Left cardiac atrium (tissue), 4 donors: ENCODE measurements around the gene COQ9. TPM values are rescaled to one million over a fixed set of nuclear protein-coding genes. Genes with fewer than 3 reads are reported as not detected.
A peak's percentile ranks its signal among the peaks of the same experiment; 100 is the strongest.
"Not testable (repeated sequence)": the region's sequence is repeated elsewhere in the genome, so short reads cannot be mapped to it uniquely, and the experiment has no call there.

ENCODE experiments used
- ATAC-seq, 2 donors: fragments of 200-7000 bp; cut with Tn5 transposase; one replicate each; pipeline ENCODE4 v1.9.1; 2020; ENCODE audit warnings: mild to moderate bottlenecking in 2 of 2, moderate library complexity in 2 of 2
- DNase-seq: peaks from one replicate; pipeline ENCODE4 v3.0.0-alpha.2; 2020
- intact Hi-C, 2 donors: fragments of 100-400 bp; cut with DNase I; formaldehyde crosslinking; loops; one replicate each; pipeline versions ENCODE4 v1.14.1 to v1.15.1; 2022 to 2023
- total RNA-seq, 2 donors: library from RNA; stranded (reverse); fragmentation: NEBNext Ultra II Directional; extraction: Animal tissue kit (Norgen Biotek cat#: 25700); gene quantifications; one replicate each; pipeline ENCODE4 v1.2.1, GENCODE V29; 2021
- donor health status: DM: no; HTN: yes; CAD: no.
- donor health status: DM: no; HTN: yes; CAD: no; lungs with severe emphysema.
- donor health status: DM: yes; HTN: yes; CAD: no.
- donor health status: Dilated cardiomyopathy.

The COQ9 gene
- total RNA-seq, 2 donors from 2014 or later: 98.9 to 128 TPM

DNA sequence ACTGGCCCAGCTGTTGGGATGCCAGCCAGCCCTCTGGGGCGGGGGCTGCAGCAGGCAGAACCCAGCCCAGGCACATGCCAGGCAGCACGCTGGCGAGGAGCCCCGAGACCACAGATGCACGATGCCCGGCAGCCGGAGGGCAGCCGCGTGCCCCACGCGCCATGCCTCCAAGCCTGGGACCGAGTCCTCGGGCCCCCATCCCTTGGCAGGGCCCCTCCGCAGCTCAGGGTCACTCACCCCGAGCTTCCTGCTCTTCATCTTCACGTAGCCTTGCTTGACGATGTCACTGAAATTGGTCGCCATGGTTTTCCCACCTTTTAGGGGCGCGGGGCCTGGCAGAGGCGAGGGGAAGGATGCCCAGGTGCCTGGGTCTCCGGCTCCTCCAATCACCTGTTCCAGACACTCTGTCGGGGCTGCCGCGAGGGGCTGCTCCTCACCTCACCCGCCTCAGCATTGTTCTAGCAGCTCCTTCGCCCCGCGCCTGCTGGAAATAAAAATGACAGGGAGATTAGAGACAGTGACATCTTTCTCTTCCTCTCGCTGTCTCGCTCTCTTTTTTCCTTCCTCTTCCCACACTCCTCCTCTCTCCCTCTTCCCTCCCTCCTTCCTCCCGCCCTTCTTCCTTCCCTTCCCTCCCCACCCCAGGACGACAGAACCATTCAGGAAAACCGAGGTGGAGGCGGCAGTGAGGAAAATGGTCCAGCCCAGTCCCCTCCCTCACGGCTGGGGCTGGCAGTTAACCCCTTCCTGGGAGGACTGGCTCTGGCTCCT, 32.1 kb downstream of the COQ9 start:
- ATAC-seq: peak; percentile 51 to 80
- DNase-seq: peak; percentile 55
- intact Hi-C loops: no loop called here

DNA sequence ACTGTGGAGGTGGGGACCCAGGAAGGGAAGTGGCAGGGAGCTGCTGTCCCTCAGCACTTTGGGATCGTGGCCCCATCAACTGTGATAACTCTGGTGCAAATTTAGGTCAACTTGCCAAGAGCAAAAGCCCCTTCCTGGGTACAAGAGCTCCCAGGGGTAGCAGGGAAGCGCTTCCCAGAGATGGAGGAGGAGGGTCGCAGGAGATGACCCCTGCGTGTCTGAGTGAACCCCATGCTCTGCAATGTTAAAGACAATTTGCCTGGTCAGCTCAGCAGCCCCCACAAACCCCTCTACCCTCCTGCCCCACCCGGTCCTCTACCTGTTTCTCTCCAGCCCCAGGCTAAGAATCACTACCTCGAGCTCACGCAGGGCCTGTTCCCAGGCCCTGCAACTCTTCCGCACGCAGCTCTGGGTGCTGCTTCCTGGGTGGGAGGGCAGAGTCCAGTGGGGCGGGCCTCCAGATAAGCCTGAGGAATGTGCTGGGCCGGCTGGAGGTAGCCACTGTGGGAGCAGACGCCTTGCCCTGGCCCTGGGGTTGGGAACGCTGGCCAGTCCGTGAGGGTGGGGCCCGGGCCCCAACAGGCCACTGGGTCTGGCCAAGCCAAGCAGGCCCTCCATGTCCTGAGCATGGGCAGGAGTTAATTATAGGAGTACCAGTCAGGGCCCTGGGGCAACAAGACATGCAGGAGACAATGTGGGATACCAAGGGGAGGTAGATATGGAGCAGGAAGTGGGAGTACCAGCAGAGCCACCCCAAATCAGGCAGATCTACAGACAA, 32.9 kb downstream of the COQ9 start:
- ATAC-seq (peak; percentile 73 to 84), DNase-seq (peak; percentile 72)
- intact Hi-C loops: no loop called here

DNA sequence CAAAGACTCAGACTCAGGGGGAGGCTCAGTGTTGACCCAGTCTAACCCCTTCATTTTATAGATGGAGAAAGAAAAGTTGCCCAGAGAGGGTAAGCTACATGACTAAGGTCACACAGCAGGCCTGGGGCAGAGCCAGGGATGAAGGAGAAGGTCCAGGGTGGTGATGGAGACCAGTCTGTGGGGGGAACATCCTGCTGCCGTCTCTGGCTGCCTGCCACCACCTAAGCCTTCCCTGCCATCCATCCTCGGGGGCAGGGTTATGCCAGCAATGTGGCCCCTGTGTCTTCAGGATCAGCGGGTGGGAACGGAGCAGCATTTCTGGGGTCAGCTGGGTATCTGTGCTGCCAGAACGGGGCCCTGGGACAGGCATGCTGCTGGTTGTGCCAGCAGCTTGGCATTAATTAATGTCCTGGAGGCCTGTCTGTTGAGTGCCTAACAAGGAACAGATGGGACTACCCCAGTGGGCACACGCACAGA, 33.5 kb downstream of the COQ9 start:
- no peak for ATAC-seq
- DNase-seq: no peak
- intact Hi-C loops: no loop called here

DNA sequence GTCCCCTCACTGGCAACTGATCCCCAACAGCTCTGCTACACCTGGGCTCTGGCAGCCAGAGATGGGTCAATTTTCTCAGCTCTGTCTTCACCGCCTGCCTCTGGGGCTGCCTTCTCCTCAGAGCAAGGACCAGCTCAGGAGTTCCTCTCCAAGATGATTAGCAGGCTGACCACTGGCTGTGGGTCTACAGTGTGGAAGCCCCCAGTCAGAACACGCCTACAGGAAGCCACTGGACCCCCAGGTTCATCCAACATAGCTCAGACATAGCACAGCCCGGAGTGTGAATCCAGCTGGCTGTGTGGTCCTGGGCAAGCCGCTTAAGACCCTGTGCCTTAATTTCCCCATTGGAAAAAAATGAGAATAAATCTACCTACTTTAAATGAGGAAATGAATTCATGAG, 34.1 kb downstream of the COQ9 start:
- intact Hi-C loops: no loop called here
- DNase-seq: no peak
- no peak for ATAC-seq

GRCh38 chr16:57482845-57483545, 35.7 kb downstream of the COQ9 start:
- intact Hi-C loops: no loop called here
- no peak for ATAC-seq

DNA sequence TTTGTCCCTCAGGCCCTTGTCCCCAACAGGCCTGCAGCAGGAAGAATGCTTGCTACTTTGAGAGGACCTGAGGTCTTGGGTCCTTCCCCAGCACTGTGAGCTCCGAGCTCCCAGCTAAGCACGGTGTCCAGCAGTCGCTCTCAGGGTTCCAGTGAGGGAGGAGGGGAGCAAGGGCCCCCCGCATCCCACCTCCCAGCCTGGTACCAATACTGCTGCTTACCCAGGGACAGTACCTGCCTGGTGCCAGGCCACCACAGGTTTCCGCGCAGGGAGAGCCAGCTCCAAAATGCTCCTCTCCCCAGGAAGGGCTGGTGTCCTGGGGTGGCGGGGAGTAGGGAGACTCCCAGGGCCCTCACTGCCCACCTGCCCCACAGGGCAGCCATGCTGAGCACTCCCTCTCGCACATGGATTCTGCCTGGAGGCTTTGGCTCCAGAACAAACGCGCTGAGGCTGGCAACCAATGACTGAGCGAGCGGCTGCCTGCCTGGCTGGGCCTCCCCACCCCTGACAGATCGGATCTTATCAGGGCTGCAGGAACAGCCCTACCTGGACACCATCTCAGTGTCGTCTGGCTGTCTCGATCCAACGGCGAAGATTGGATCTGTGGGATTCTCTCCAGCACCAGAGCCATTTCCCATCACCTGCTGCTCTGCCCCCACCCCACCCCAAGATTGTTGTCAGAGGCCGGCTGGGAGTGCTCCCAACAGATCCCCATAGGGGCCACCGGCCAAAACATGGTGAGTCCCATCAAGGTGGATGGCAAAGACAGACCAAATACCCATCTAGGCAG, 36.6 kb downstream of the COQ9 start:
- intact Hi-C loops: no loop called here
- no peak for DNase-seq

More at GRCh38 chr16:57482845-57483545, 35.7 kb downstream of the COQ9 start:
- DNase-seq: no peak

DNA sequence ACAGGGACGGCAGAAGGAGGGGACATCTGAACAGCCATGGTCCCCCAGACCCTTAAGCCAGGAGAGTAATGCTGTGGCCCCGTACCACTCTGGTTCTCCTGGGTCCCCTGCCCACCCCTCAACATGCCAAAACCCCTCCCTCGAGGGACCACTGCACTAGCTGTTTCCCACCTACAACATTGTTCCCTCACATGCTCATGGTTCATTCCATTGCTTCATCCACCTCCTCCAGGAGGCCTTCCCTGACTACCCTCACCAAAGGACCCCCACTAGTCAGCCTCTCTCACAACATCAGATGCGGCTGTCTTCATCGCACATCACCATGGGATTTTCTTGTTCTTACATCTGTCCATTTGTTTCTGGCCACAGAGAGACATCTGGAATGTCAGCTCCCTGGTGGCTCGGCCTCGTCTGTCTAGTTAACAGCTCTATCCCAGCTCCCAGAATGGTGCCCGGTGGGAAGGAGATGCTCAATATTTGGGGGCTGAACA, 37.3 kb downstream of the COQ9 start:
- intact Hi-C loops: no loop called here
- DNase-seq (no peak), ATAC-seq (no peak)

More for the DNA sequence above, 36.6 kb downstream of the COQ9 start:
- ATAC-seq: no peak

- ATAC-seq: peak in 1 of 2 donors; percentile 38
- intact Hi-C loops: no loop called here
These were observed 38.0 kb downstream of the COQ9 start for GRCh38 chr16:57485091-57485915.

GRCh38 chr16:57485916-57486857, 38.9 kb downstream of the COQ9 start, which contains the start of gene DOK4:
Gene DOK4, minus strand, starts transcription at chr16:57486493. Its CDS starts 6,986 bp downstream, at chr16:57479507.
- DNase-seq (peak; percentile 88), ATAC-seq (peak; percentile 95 to 99)
- intact Hi-C loops: no loop called here

More at GRCh38 chr16:57485091-57485915, 38.0 kb downstream of the COQ9 start:
- no peak for DNase-seq

DNA sequence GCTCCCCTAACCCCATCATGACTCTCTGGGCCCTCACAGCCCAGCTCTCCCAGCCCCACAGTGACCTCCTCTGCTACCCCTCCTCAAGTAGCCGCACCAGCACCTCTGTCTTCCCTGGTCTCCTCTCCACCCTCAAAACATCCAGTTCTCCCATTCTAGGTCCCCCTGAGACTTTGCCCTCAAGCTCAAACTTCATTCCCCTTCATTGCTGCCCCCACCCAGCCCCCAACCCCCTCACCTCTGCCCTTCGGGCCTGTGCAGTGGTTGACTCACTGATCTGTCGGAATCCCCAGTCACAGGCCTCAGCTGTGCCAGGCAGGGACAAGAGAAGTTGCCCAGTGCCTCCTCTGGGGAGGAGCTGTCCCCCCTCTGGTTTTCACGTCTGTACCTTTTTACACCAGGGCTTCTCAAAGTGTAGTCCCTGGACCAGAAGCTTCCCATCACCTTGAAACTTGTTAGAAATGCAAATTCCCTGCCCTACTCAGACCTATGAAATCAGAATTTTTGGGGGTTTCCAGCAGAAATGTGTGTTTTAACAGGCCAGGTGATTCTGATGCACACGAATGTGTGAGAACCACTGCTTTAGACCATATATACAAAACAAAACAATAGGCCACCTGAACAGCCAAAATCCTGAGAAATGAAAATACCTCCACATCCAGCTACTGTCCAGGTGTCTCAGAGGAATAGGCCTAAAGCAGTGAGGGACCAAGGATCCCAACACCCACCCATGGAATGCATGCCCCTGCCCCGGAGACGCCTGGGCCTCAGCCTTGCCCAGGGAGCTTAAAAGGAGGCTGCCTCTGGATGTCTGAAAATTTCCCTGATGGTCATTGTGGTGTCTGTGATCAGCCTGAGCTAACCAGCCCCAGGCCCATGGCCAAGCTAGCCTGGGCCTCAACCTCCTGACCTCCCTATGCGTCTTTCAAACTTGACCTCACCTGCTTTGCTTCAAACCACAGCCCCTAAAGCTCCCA, 39.9 kb downstream of the COQ9 start:
- DNase-seq: no peak
- intact Hi-C loops: no loop called here
- peak in 1 of 2 donors; percentile 13 for ATAC-seq

- intact Hi-C loops: no loop called here
- no peak for DNase-seq
- ATAC-seq: no peak
These were observed 42.0 kb downstream of the COQ9 start for GRCh38 chr16:57489229-57489628.

- DNase-seq: no peak
- intact Hi-C loops: no loop called here
- ATAC-seq: no peak
These were observed 46.5 kb downstream of the COQ9 start for GRCh38 chr16:57493767-57494166.

DNA sequence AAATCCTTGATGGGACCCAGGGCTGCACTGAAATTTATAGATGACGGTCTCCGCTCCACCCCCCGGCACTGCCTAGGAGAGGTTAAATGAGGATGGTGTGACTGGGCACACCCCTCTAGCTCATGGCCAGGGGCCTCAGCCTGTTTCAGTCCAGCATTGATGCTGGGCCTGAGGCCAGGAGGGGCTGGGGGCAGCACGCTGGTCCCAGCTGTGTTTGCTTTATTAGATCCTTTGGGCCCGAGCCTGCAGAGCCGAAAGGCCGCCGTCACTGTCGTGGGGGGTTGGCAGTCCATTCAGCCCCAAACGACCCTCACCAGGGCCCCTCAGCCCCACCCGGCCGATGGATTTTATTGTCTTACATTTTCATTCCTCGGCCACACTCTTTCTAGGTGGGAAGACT, 49.8 kb downstream of the COQ9 start:
- ATAC-seq (no peak), DNase-seq (no peak)
- intact Hi-C loops: no loop called here

DNA sequence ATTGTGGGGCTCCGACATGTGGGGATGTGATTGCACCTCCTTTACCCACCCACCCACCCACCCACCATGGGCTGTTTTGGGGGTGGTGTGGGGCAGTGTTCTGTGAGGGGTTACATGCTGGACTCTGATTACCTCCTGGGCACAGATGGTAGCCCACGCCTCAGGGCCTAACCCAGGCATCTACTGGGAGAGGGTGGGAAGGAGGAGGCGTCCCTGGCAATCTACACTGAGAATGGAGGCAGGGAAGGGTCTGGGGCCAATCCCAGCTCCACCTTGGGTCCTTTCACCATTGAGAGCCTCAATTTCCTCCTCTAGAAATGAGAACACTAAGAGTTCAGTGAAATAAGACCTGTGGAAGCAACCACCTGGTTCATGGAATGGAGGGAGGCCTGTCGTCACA, 50.8 kb downstream of the COQ9 start:
- ATAC-seq: no peak
- DNase-seq: no peak
- intact Hi-C loops: no loop called here

- intact Hi-C loops, ATAC-seq, DNase-seq: not testable (repeated sequence)
These were observed 52.7 kb downstream of the COQ9 start for GRCh38 chr16:57499941-57500340.
